Panc1 (cell line): ENCODE data around the gene RPGRIP1. TPM values are rescaled to one million over a fixed set of nuclear protein-coding genes. Genes with fewer than 3 reads are reported as not detected.

Experiments
- ATAC-seq: fragments of 200-7000 bp; cut with Tn5 transposase; 2 replicates; pipeline ENCODE4 v1.9.1; 2020; ENCODE audit warnings: mild to moderate bottlenecking, moderate library complexity
- BruUV-seq: library from RNA; stranded (reverse); fragments of 400-500 nt; replicated peaks from 2 replicates; lab custom pipeline; 2021; lab: Mats Ljungman, UMichigan
- CTCF ChIA-PET: fragments of 300-600 bp; sonication (Branson Sonifier 250); formaldehyde crosslinking; loops from one replicate; lab custom pipeline; 2022; ENCODE audit warnings: antibody characterized with exemption; lab: Charles Lee
- POLR2A ChIA-PET: fragments of 300-600 bp; sonication (Branson Sonifier 250); formaldehyde crosslinking; loops from one replicate; lab custom pipeline; 2022; ENCODE audit warnings: antibody characterized with exemption; lab: Charles Lee
- DNase-seq: peaks from one replicate; pipeline ENCODE4 v3.0.0-alpha.2; 2010; ENCODE audit warnings: low read depth, low spot score
- H3K27ac ChIP-seq: 2 replicates; pipeline ENCODE4 v1.5.1; 2011; ENCODE audit warnings: mild to moderate bottlenecking, low read length, inconsistent platforms
- H3K27me3 ChIP-seq: fragments of 200-500 bp; sonication (Bioruptor generic); 2 replicates; pipeline ENCODE4 v1.6.0; 2014; ENCODE audit warnings: low read length, inconsistent platforms; ENCODE audit not compliant: control insufficient read depth, insufficient read depth
- H3K36me3 ChIP-seq: fragments of 200-500 bp; sonication (Bioruptor generic); 2 replicates; pipeline ENCODE4 v1.5.1; 2014; ENCODE audit warnings: inconsistent platforms, mild to moderate bottlenecking, low read length, moderate library complexity; ENCODE audit not compliant: control insufficient read depth, insufficient read depth
- H3K4me1 ChIP-seq: 2 replicates; pipeline ENCODE4 v1.5.1; 2011; ENCODE audit warnings: inconsistent platforms, mild to moderate bottlenecking, low read length, moderate library complexity; ENCODE audit not compliant: control insufficient read depth, insufficient read depth
- H3K4me3 ChIP-seq, 2 experiments: 2 replicates each; pipeline ENCODE4 v1.5.1; 2011 to 2012; ENCODE audit warnings: low read depth in 2 of 2, low read length in 2 of 2, mild to moderate bottlenecking in 2 of 2, inconsistent platforms in 1 of 2, moderate library complexity in 1 of 2
- H3K9me3 ChIP-seq: fragments of 200-500 bp; sonication (Bioruptor generic); 2 replicates; pipeline ENCODE4 v1.5.1; 2014; ENCODE audit warnings: low read depth, mild to moderate bottlenecking, inconsistent platforms, low read length, moderate library complexity; ENCODE audit not compliant: control insufficient read depth, insufficient read depth
- POLR2AphosphoS5 ChIP-seq: IDR thresholded peaks from 2 replicates; pipeline ENCODE4 v1.6.1; 2012; ENCODE audit warnings: mild to moderate bottlenecking, low read depth, low read length, moderate library complexity
- SIN3A ChIP-seq: IDR thresholded peaks from 2 replicates; pipeline ENCODE4 v1.6.1; 2012; ENCODE audit warnings: low read depth, mild to moderate bottlenecking, low read length, moderate library complexity, borderline replicate concordance; ENCODE audit not compliant: insufficient read depth
- TCF7L2 ChIP-seq: IDR thresholded peaks from 2 replicates; pipeline ENCODE4 v1.6.1; 2011; ENCODE audit warnings: mild to moderate bottlenecking, low read depth, low read length, inconsistent platforms
- in situ Hi-C: cut with HindIII; loops from 2 replicates; pipeline ENCODE4 v1.10.0; 2016; ENCODE audit warnings: low sequenced_read_pairs, low pct_unique_long_range_greater_than_20kb
- intact Hi-C: fragments of 100-400 bp; cut with micrococcal nuclease; formaldehyde crosslinking; loops from one replicate; pipeline ENCODE4 v1.10.0; 2022; ENCODE audit not compliant: unreplicated experiment
- total RNA-seq: library from RNA; stranded (reverse); gene quantifications from one replicate; pipeline ENCODE4 v1.2.1, GENCODE V29; 2021; ENCODE audit not compliant: unreplicated experiment
- TF ChIP-seq, protein P1 (sequence below), 2 experiments: IDR thresholded peaks; 2 replicates each; pipeline ENCODE4 v1.6.1; 2011 to 2012; ENCODE audit warnings: low read depth in 2 of 2, control low read depth in 1 of 2, low read length in 1 of 2, mild to moderate bottlenecking in 1 of 2, moderate library complexity in 1 of 2; ENCODE audit not compliant: insufficient read depth in 1 of 2
- TF ChIP-seq, protein P2 (sequence below): fragments of 450-650 bp; IDR thresholded peaks from 2 replicates; pipeline ENCODE4 v1.5.1; 2017; ENCODE audit warnings: mild to moderate bottlenecking

RPGRIP1 gene
- total RNA-seq, 1 experiment from 2014 or later: 0.28 TPM

DNA sequence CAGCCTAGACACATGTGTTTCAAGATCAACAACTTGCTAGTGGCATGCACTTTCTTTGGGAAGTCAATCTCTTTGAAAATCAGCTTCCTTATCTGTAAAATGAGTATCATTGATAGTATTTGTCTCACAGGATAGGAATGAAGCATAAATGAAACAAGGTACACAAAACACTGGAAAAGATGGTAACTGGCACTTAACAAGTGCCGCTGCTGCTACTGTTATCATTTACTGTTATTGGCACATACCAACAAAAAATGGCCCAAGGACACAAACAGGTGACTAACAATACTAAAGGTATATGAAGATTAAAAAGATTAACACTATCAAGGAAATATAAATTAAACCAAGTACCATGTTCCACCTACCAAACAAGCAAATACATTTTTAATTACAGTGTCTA, 31.5 kb upstream of the RPGRIP1 start:
- BruUV-seq: no TSS peak
- POLR2A ChIA-PET: no interaction called here
- Histone ChIP-seq H3K9me3 (no peaks in the 10 kb centered on the region), H3K4me1 (peaks cover 15% of the 10 kb centered on the region; the same call in 1 of the 2 replicates), H3K36me3 (peaks cover 35% of the 10 kb centered on the region), H3K4me3 (no peak overlapping the region), H3K27me3 (no peaks in the 10 kb centered on the region), H3K27ac (no peak overlapping the region)
- in situ Hi-C loops (no loop called here), intact Hi-C loops (no loop called here)
- ATAC-seq: no peak
- CTCF ChIA-PET: no interaction called here
- TF ChIP-seq TCF7L2 (no peak), POLR2AphosphoS5 (no peak), SIN3A (no peak)
- TF ChIP-seq, protein P1, sequence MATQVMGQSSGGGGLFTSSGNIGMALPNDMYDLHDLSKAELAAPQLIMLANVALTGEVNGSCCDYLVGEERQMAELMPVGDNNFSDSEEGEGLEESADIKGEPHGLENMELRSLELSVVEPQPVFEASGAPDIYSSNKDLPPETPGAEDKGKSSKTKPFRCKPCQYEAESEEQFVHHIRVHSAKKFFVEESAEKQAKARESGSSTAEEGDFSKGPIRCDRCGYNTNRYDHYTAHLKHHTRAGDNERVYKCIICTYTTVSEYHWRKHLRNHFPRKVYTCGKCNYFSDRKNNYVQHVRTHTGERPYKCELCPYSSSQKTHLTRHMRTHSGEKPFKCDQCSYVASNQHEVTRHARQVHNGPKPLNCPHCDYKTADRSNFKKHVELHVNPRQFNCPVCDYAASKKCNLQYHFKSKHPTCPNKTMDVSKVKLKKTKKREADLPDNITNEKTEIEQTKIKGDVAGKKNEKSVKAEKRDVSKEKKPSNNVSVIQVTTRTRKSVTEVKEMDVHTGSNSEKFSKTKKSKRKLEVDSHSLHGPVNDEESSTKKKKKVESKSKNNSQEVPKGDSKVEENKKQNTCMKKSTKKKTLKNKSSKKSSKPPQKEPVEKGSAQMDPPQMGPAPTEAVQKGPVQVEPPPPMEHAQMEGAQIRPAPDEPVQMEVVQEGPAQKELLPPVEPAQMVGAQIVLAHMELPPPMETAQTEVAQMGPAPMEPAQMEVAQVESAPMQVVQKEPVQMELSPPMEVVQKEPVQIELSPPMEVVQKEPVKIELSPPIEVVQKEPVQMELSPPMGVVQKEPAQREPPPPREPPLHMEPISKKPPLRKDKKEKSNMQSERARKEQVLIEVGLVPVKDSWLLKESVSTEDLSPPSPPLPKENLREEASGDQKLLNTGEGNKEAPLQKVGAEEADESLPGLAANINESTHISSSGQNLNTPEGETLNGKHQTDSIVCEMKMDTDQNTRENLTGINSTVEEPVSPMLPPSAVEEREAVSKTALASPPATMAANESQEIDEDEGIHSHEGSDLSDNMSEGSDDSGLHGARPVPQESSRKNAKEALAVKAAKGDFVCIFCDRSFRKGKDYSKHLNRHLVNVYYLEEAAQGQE (IDR thresholded peaks at IDR 0.05; ENCODE audit: insufficient read depth in 1 of 2, low read depth in 2 of 2, low read length in 1 of 2): no peak
- TF ChIP-seq, protein P2, sequence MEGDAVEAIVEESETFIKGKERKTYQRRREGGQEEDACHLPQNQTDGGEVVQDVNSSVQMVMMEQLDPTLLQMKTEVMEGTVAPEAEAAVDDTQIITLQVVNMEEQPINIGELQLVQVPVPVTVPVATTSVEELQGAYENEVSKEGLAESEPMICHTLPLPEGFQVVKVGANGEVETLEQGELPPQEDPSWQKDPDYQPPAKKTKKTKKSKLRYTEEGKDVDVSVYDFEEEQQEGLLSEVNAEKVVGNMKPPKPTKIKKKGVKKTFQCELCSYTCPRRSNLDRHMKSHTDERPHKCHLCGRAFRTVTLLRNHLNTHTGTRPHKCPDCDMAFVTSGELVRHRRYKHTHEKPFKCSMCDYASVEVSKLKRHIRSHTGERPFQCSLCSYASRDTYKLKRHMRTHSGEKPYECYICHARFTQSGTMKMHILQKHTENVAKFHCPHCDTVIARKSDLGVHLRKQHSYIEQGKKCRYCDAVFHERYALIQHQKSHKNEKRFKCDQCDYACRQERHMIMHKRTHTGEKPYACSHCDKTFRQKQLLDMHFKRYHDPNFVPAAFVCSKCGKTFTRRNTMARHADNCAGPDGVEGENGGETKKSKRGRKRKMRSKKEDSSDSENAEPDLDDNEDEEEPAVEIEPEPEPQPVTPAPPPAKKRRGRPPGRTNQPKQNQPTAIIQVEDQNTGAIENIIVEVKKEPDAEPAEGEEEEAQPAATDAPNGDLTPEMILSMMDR: no peak
- DNase-seq: no peak

DNA sequence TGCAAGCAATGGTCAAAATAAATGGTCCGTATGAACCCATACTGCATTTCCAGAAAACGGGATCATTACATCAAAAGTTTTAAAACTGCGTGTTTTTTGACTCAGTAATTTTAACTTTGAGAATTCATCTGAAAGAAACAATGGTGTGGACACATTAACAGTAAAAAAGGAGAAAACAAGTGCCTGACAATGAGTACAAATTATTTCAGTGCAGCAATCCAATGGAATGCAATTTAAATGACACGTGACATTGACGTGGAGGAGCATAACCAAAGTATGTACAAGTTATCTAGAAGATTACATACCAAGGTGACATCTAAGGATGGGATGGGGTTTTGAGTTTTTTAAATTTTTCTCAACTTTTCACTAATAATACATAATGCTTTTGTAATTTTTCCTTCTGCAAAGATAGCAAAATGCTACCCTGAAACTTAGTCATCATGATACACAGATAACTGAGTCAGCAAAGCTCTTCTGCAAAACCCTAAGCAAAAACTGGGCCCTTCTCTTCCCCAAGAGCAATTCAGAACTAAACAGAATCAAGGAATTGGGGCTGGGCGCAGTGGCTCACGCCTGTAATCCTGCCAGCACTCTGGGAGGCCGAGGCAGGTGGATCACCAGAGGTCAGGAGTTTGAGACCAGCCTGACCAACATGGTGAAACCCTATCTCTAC, 31.0 kb upstream of the RPGRIP1 start:
- H3K9me3 ChIP-seq: no peaks in the 10 kb centered on the region
- BruUV-seq: no TSS peak
- H3K36me3 ChIP-seq: peaks cover 32% of the 10 kb centered on the region
- peaks cover 15% of the 10 kb centered on the region; the same call in 1 of the 2 replicates for H3K4me1 ChIP-seq
- TF ChIP-seq TCF7L2 (no peak), SIN3A (no peak), POLR2AphosphoS5 (no peak)
- TF ChIP-seq, protein P2: no peak
- TF ChIP-seq, protein P1 (IDR thresholded peaks at IDR 0.05; ENCODE audit: insufficient read depth in 1 of 2, low read depth in 2 of 2, low read length in 1 of 2): no peak
- no peak overlapping the region for H3K27ac ChIP-seq
- intact Hi-C loops: no loop called here
- ATAC-seq: no peak
- POLR2A ChIA-PET: no interaction called here
- in situ Hi-C loops: no loop called here
- H3K4me3 ChIP-seq: no peak overlapping the region
- no peak for DNase-seq
- H3K27me3 ChIP-seq: no peaks in the 10 kb centered on the region
- CTCF ChIA-PET: no interaction called here
